HG03432 (cell line): Measurements from ENCODE around the gene SLC9A9.

Experiments used
- ATAC-seq: cut with Tn5 transposase; IDR thresholded peaks from one replicate; pipeline ENCODE4 v1.9.1; 2021; ENCODE audit warnings: mild to moderate bottlenecking, moderate library complexity; ENCODE audit not compliant: unreplicated experiment

SLC9A9 gene

GRCh38 chr3:143848704-143849103, 436 bp upstream of the SLC9A9 start:
- ATAC-seq: no peak

- ATAC-seq: no peak
Observed at GRCh38 chr3:143843587-143843986, 4.7 kb downstream of the SLC9A9 start.

GRCh38 chr3:143840636-143841035, 7.6 kb downstream of the SLC9A9 start:
- no peak for ATAC-seq

- peak; percentile 79 for ATAC-seq
Observed at GRCh38 chr3:143839980-143840379, 8.3 kb downstream of the SLC9A9 start.

GRCh38 chr3:143837076-143837475, 11.2 kb downstream of the SLC9A9 start:
- ATAC-seq: no peak

- no peak for ATAC-seq
Observed at GRCh38 chr3:143835312-143835711, 13.0 kb downstream of the SLC9A9 start.

DNA sequence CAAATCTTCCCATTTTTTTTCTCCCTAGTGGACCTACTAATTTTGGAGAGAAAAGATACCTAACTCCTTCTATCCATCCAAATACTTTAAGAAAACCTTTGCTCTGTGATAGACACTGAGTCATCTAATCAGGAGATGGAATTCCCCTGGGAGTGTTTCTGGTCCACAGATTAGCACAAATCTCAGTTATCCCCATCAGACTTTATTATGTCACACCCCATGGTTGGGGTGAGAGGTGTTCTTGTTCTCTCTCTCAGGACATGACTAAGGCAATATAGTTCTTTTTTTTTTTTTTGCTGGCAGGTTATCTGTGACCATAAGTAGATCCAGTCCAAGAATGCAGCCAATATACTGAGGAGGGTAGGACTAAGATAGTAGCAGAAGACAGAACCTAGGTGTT, 15.8 kb downstream of the SLC9A9 start:
- ATAC-seq: peak; percentile 66

GRCh38 chr3:143831994-143832393, 16.3 kb downstream of the SLC9A9 start:
- ATAC-seq: peak; percentile 83

DNA sequence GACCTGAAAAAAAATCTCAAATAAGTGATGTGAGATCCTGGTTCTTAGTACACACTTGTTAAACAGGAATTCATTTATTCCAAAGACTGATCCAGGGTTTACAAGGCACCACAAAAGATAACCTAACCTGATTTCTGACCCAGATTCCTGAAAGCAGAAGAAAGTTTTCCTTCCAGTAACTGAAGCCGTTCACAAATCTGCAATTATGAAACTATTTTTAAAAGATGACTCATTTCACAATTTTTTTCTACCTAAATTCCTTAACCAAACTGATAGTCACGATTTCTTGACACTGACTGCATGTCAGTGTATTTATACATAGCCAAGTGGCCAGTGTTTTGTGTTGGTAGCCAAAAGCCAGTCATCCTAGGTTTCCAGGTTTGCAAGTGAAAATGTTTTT, 17.1 kb downstream of the SLC9A9 start:
- ATAC-seq: peak; percentile 48

DNA sequence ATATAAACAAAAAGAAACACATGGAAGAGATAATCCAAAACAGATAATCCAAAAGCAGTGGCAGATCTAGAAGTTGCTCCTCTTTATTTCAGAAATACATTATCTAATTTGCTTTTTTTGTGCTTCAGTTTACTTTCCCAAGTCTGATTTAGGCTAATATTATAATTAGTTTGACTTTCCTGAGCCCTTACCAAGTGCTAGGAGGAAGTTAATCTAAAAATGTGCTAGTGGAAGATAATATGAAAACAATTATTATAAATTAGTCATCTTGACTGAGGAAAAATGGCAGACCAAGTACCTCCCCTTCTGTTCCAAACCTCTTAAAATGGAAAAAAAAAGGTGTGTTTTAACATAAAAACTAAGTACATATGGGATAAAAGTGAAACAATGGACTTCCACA, 17.5 kb downstream of the SLC9A9 start:
- no peak for ATAC-seq

- no peak for ATAC-seq
Observed at GRCh38 chr3:143830063-143830462, 18.2 kb downstream of the SLC9A9 start.

- no peak for ATAC-seq
Observed at GRCh38 chr3:143827425-143827824, 20.8 kb downstream of the SLC9A9 start.

GRCh38 chr3:143826296-143826695, 22.0 kb downstream of the SLC9A9 start:
- ATAC-seq: no peak

- ATAC-seq: peak; percentile 69
Observed at GRCh38 chr3:143825513-143825912, 22.8 kb downstream of the SLC9A9 start.

GRCh38 chr3:143824735-143825385, 23.4 kb downstream of the SLC9A9 start:
- no peak for ATAC-seq

DNA sequence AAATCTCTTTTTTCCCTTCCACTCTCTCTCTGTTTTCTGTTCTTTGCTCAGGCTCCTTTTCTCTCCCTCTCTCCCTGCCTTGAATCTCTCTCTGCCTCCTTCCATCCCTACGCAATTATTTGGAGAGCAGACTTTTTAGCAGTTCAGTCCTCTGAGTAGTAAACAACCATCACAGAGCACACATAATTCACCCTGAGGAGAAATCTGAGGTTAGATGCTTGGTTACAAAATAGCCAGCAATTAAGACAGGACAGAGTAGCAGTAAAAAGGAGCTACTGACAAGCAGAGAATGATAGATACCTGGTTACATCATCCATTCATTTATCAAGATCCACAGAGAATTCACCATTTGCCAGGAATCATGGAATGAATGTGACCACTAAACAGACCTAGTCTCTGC, 25.5 kb downstream of the SLC9A9 start:
- ATAC-seq: no peak

GRCh38 chr3:143822374-143822773, 25.9 kb downstream of the SLC9A9 start:
- peak; percentile 6 for ATAC-seq

- ATAC-seq: peak; percentile 28
Observed at GRCh38 chr3:143821862-143822261, 26.4 kb downstream of the SLC9A9 start.

DNA sequence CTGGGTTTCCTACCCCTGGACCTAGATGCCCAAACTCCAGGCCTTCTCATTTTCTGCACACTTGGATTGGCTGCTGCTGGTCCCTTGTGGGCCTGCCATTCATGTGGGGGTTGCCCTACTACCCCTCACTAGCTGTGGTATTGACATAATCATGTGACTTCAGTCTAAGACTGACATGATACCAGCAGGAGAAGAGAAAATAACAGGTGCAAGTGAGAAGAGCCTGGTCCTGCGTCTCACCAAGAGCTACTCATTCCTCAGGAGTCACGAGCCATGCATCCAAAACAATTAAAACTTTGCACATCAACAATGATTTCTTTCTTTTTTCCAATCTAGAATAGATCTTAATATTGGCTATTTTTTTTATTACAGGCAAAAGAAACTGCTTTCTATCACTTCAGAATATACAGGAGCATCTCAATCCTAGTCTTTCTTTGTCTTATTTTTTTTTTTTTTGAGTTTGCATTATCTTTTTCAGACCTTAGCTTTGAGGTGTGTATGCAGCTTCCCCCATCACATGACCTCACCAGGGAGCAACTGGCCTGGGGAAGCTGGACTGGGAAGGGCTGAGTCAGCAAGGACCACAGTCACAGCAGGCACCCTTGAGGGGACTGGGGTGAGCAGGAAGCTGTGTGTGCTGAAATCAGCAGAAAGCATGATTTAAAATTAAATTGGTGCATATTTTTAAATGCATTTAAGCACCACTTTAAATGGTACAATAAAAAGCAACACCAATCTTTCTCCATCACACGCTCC, 27.6 kb downstream of the SLC9A9 start:
- no peak for ATAC-seq

- ATAC-seq: no peak
Observed at GRCh38 chr3:143819890-143820289, 28.4 kb downstream of the SLC9A9 start.

- peak; percentile 67 for ATAC-seq
Observed at GRCh38 chr3:143814443-143814889, 33.8 kb downstream of the SLC9A9 start.

DNA sequence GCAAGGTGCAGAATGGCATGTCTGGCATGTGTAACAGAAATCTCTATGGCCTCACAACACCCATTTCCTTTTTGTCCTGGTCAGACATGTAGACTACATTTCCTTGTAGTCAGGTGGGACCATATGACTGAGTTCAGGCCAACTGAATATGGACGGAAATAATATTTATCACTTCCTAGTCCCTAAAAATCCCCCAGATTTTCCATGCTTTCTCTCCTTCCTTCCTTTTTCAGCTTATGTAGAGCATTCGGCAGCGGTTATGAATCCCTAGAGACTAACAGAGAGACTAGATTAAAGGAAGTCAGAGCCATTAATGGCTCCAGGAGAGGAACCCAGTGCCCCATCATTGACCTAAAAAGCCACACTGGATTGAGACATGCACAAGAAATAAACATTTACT, 35.8 kb downstream of the SLC9A9 start:
- no peak for ATAC-seq
